ENCODE results near the gene PIERCE2.
"Not testable (repeated sequence)": the region's sequence is repeated elsewhere in the genome, so short reads cannot be mapped to it uniquely, and the experiment has no call there.

The PIERCE2 gene

DNA sequence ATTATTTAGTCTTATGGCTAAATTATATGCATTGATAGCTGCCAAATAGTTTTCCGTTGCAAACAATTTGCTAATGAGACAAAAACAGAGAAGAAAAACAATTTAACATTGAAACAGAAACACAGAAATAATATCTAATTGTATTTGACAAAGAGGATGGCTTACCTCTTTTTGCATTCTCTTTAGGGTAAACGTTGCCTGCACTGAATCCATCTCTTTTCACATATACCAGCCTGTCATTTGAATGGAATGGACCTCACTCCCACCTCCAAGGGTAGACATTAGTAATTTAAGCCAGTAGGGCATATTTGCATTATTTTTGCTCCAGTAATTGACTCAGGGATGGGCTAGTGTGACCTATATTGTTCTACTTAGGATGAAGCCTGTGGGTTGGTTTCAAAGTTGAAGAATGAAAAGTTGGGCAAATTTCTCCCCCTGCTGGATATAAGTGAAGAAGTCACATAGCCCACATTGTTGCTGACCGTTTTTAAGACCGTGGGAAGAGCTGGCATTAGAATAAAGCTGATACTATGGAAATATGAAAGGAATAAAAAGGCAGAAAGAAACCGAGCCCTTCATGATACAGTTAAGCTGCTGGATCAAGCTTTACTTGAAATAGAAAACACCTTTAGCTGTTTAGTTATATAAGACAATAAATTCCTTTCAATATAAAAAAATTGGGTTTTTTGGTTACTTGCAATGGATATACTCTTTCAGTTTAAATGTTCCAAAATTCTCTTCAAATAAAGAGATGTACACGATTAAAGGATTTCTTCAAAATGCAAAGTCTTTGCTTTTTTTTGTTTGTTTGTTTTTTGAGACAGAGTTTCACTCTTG, 26.9 kb downstream of the PIERCE2 start:
- DNase-seq = peak; percentile 61

DNA sequence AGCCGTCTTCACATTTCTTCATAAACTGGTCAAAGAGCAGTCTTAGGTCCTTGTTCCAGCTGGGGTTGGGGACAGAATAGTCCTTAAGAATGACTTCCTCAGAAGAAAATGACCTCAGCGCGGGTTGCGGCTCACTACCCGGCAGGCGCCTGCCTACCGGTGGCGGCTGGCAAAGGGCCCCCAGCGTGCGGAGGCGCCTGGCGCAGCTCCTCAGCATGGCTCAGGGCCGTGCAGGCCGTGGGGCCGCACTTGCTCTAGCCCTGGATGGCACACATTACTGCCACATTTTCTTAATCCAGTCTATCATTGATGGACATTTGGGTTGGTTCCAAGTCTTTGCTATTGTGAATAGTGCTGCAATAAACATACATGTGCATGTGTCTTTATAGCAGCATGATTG, 34.8 kb downstream of the PIERCE2 start:
- not testable (repeated sequence) for DNase-seq

DNA sequence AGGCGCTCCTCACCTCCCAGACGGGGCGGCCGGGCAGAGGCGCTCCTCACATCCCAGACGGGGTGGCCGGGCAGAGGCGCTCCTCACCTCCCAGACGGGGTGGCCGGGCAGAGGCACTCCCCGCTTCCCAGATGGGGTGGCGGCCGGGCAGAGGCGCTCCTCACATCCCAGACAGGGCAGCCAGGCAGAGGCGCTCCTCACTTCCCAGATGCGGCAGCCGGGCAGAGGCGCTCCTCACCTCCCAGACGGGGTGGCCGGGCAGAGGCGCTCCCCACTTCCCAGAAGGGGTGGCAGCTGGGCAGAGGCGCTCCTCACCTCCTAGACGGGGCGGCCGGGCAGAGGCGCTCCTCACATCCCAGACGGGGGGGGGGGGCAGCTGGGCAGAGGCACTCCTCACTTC, 37.6 kb downstream of the PIERCE2 start:
- not testable (repeated sequence) for DNase-seq

DNA sequence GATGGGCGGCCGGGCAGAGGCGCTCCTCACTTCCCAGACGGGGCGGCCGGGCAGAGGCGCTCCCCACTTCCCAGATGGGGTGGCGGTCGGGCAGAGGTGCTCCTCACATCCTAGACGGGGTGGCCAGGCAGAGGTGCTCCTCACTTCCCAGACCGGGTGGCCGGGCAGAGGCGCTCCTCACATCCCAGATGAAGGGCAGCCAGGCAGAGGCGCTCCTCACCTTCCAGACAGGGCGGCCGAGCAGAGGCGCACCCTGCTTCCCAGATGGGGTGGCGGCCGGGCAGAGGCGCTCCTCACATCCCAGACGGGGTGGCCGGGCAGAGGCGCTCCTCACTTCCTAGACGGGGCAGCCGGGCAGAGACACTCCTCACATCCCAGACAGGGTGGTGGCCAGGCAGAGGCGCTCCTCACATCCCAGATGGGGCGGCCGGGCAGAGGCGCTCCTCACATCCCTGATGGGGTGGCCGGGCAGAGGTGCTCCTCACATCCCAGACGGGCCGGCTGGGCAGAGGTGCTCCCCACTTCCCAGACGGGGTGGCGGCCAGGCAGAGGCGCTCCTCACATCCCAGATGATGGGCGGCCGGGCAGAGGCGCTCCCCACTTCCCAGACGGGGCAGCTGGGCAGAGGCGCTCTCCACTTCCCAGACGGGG, 38.2 kb downstream of the PIERCE2 start:
- DNase-seq = not testable (repeated sequence)

DNA sequence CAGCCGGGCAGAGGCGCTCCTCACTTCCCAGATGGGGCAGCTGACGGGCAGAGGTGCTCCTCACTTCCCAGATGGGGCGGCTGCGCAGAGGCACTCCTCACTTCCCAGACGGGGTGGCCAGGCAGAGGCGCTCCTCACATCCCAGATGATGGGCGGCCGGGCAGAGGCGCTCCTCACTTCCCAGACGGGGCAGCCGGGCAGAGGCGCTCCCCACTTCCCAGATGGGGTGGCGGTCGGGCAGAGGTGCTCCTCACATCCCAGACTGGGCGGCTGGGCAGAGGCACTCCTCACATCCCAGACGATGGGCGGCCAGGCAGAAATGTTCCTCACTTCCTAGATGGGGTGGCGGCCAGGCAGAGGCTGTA, 38.7 kb downstream of the PIERCE2 start:
- DNase-seq = not testable (repeated sequence)

DNA sequence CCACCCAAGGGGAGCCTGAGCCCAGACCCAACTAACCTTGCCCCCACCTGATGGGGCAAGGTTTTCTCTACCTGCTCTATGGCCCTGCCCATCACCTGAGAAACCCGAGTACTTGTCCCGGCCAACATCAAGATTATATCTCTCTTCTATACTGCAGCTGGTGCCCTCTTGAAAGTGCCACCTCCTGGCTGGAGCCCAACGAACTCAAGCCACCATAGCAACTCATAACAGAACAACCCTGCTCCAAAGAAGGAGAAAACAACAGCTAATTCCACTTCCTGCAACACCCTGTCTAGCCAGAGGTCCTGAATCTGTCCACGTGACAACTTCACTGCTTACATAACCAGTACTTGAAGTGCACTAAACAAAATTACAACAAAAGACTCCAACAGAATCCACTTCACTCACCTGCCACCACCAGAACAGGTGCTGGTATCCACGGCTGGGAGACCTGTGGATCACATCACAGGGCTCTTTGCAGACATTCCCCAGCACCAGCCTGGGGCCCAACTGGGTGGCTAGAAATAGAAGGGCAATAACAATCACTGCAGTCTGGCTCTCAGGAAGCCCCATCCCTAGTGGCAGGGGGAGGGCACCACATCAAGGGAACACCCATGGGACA, 49.2 kb downstream of the PIERCE2 start:
- no peak for DNase-seq

DNA sequence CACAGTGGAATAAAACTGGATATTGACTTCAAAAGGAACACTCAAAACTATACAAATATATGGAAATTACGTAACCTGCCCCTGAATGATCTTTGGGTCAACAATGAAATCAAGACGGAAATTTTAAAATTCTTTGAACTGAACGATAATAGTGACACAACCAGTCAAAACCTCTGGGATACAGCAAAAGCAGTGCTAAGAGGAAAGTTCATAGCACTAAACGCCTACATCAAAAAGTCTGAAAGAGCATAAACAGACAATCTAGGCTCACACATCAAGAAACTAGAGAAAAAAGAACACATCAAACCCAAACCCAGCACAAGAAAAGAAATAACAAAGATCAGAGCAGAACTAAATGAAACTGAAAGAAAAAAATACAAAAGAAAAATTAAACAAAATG, 53.2 kb downstream of the PIERCE2 start:
- no peak for DNase-seq

DNA sequence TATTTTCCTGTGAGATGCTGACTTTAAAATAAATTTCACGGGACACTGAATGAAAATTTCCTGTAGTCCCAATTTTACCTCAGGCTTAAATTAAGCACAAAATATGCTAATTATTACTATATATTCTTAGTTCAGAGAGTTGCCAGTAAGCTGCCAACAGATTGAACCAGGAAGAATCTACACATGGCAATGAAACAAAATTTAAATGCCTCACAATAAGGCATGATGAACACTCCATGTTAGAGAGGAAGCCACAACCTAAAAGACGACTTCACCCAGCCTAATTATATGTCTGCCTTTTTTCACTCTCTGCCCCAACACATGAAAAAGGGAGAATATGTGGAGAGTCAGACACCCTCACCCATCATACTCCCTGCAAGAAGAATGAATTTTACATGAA, 60.0 kb downstream of the PIERCE2 start:
- no peak for DNase-seq
